ENCODE measurements around the gene TNS3. TPM values are rescaled to one million over a fixed set of nuclear protein-coding genes. Genes with fewer than 3 reads are reported as not detected.

TNS3 gene
- total and polyA plus RNA-seq, 9 of the 15 experiments (the other 6 are each of a cell fraction or from before 2014, with no cell fraction given) = 0.20 TPM; not detected in 8

- no peak overlapping the region for H2AFZ ChIP-seq (ENCODE audit: low read depth, low read length)
- H3K79me2 ChIP-seq (ENCODE audit: control insufficient read depth, insufficient read depth, low read length) = no peaks in the 10 kb centered on the region
- 0% methylated on average over 3 of the region's 4 CpGs for WGBS (ENCODE audit: insufficient coverage, low coverage, missing lambda C conversion rate)
- POLR2A ChIA-PET = no interaction called here
- no peak for TF ChIP-seq PKNOX1 (IDR thresholded peaks at IDR 0.05)
- TF ChIP-seq ZNF354B (CRISPR knock-in tag; IDR thresholded peaks at IDR 0.05) = no peak
- TF ChIP-seq VEZF1 (CRISPR knock-in tag; IDR thresholded peaks at IDR 0.05) = no peak
- no peak for TF ChIP-seq ZNF239 (CRISPR knock-in tag; IDR thresholded peaks at IDR 0.05)
- no peak overlapping the region for H3K4me3 ChIP-seq
- in situ Hi-C loops (cut with MboI) = no loop called here
- ATAC-seq (no peak), FAIRE-seq (no peak), DNase-seq (ENCODE audit: extremely low read depth in 1 of 4, low spot score in 3 of 4) (no peak)
- H3K27me3 ChIP-seq (ENCODE audit: control insufficient read depth in 2 of 2, insufficient read depth in 2 of 2, low read length in 2 of 2) = peaks cover 2 to 56% of the 10 kb centered on the region in 2 experiments; a peak in 3 of 5 replicates
- H4K20me1 ChIP-seq (replicated peaks; ENCODE audit: control insufficient read depth, insufficient read depth, low read length) = no peaks in the 10 kb centered on the region; the same call in 1 of the 2 replicates
- H3K27ac ChIP-seq (ENCODE audit: extremely low read depth, low read depth, low read length) = no peak overlapping the region
- BruUV-seq (replicated peaks) = no TSS peak
- no peaks in the 10 kb centered on the region for H3K9me1 ChIP-seq (ENCODE audit: control insufficient read depth, insufficient read depth, low read length)
- no peak overlapping the region for H3K4me2 ChIP-seq (ENCODE audit: insufficient read depth, low read length)
- no peaks in the 10 kb centered on the region for H3K4me1 ChIP-seq (replicated peaks in 1 of 2; ENCODE audit: control insufficient read depth in 2 of 2, insufficient read depth in 2 of 2, low read length in 2 of 2)
- no peak overlapping the region for H3K9ac ChIP-seq (ENCODE audit: insufficient read depth in 1 of 2, low read depth in 2 of 2, low read length in 2 of 2)
- no peaks in the 10 kb centered on the region for H3K36me3 ChIP-seq (ENCODE audit: control insufficient read depth, insufficient read depth, low read length)
- no peaks in the 10 kb centered on the region for H3K9me3 ChIP-seq (replicated peaks; ENCODE audit: control insufficient read depth, insufficient read depth, low read depth, low read length)
- intact Hi-C loops (cut with micrococcal nuclease) = no loop called here
- CTCF ChIA-PET (ENCODE audit: low intra/inter-chr PET ratio) = no interaction called here
Observed at GRCh38 chr7:47617131-47617530, 35.2 kb upstream of the TNS3 start.
